ENCODE data around the gene FSCN2.

DNA sequence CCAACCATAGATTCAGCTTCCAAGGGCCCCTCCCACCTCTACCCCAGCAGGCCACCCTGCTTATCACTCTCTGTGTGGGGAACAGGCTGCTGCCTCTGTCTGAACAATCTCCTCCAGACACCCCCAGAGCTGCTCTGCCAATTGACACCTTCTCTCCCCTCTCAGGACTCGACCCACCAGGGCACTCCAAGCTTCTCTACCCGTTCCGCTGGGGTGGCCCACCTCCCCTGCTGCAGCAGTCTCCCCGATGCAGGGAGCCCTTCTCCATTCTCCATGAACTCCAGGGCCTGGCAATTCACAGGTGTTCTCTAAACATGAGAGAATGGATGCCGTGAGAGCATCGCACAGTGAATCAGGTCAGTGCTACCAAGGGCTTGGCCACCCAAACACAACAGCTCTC lies 52.3 kb downstream of the FSCN2 start:
- TF ChIP-seq EZH2 (IDR thresholded peaks at IDR 0.05; ENCODE audit: low read depth, unreplicated experiment) (no peak), ZNF114 (CRISPR knock-in tag; IDR thresholded peaks at IDR 0.05) (no peak), POLR2AphosphoS5 (IDR thresholded peaks at IDR 0.05; ENCODE audit: low read depth) (no peak), JUNB (IDR thresholded peaks at IDR 0.05; ENCODE audit: unreplicated experiment) (no peak), ZNF331 (CRISPR knock-in tag; IDR thresholded peaks at IDR 0.05; ENCODE audit: low read depth) (no peak), NANOG (IDR thresholded peaks at IDR 0.05; ENCODE audit: borderline replicate concordance) (no peak)
- TF ChIP-seq, protein P1, sequence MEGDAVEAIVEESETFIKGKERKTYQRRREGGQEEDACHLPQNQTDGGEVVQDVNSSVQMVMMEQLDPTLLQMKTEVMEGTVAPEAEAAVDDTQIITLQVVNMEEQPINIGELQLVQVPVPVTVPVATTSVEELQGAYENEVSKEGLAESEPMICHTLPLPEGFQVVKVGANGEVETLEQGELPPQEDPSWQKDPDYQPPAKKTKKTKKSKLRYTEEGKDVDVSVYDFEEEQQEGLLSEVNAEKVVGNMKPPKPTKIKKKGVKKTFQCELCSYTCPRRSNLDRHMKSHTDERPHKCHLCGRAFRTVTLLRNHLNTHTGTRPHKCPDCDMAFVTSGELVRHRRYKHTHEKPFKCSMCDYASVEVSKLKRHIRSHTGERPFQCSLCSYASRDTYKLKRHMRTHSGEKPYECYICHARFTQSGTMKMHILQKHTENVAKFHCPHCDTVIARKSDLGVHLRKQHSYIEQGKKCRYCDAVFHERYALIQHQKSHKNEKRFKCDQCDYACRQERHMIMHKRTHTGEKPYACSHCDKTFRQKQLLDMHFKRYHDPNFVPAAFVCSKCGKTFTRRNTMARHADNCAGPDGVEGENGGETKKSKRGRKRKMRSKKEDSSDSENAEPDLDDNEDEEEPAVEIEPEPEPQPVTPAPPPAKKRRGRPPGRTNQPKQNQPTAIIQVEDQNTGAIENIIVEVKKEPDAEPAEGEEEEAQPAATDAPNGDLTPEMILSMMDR (conservative IDR thresholded peaks at IDR 0.05; ENCODE audit: low read depth in 2 of 2), result no peak
- TF ChIP-seq, protein P2, sequence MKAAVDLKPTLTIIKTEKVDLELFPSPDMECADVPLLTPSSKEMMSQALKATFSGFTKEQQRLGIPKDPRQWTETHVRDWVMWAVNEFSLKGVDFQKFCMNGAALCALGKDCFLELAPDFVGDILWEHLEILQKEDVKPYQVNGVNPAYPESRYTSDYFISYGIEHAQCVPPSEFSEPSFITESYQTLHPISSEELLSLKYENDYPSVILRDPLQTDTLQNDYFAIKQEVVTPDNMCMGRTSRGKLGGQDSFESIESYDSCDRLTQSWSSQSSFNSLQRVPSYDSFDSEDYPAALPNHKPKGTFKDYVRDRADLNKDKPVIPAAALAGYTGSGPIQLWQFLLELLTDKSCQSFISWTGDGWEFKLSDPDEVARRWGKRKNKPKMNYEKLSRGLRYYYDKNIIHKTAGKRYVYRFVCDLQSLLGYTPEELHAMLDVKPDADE (IDR thresholded peaks at IDR 0.05), result no peak
- TF ChIP-seq, protein P3, sequence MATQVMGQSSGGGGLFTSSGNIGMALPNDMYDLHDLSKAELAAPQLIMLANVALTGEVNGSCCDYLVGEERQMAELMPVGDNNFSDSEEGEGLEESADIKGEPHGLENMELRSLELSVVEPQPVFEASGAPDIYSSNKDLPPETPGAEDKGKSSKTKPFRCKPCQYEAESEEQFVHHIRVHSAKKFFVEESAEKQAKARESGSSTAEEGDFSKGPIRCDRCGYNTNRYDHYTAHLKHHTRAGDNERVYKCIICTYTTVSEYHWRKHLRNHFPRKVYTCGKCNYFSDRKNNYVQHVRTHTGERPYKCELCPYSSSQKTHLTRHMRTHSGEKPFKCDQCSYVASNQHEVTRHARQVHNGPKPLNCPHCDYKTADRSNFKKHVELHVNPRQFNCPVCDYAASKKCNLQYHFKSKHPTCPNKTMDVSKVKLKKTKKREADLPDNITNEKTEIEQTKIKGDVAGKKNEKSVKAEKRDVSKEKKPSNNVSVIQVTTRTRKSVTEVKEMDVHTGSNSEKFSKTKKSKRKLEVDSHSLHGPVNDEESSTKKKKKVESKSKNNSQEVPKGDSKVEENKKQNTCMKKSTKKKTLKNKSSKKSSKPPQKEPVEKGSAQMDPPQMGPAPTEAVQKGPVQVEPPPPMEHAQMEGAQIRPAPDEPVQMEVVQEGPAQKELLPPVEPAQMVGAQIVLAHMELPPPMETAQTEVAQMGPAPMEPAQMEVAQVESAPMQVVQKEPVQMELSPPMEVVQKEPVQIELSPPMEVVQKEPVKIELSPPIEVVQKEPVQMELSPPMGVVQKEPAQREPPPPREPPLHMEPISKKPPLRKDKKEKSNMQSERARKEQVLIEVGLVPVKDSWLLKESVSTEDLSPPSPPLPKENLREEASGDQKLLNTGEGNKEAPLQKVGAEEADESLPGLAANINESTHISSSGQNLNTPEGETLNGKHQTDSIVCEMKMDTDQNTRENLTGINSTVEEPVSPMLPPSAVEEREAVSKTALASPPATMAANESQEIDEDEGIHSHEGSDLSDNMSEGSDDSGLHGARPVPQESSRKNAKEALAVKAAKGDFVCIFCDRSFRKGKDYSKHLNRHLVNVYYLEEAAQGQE (IDR thresholded peaks at IDR 0.05; ENCODE audit: unreplicated experiment), result no peak
